Embryonic facial prominence (tissue), 1 donor: ENCODE data around the gene DOLPP1.

Experiments used
- DNase-seq: peaks from one replicate; pipeline ENCODE4 v3.0.0-alpha.2; 2016; ENCODE audit errors: extremely low spot score

Gene DOLPP1

GRCh38 chr9:129064499-129064908 is 16.4 kb upstream of the DOLPP1 start:
- no peak for DNase-seq

- no peak for DNase-seq
Measured at GRCh38 chr9:129068110-129068509, 12.8 kb upstream of the DOLPP1 start.

GRCh38 chr9:129068990-129069861 is 11.7 kb upstream of the DOLPP1 start:
- no peak for DNase-seq

- DNase-seq: no peak
Measured at GRCh38 chr9:129069862-129070641, 10.9 kb upstream of the DOLPP1 start.

- DNase-seq: no peak
Measured at GRCh38 chr9:129070696-129071525, 10.0 kb upstream of the DOLPP1 start.

GRCh38 chr9:129071526-129072126 is 9.3 kb upstream of the DOLPP1 start:
- DNase-seq: no peak

GRCh38 chr9:129072171-129072570 is 8.7 kb upstream of the DOLPP1 start:
- no peak for DNase-seq

GRCh38 chr9:129073404-129073803 is 7.5 kb upstream of the DOLPP1 start:
- DNase-seq: no peak

GRCh38 chr9:129074106-129074505 is 6.8 kb upstream of the DOLPP1 start:
- no peak for DNase-seq

GRCh38 chr9:129075996-129076639 is 4.8 kb upstream of the DOLPP1 start:
- no peak for DNase-seq

- no peak for DNase-seq
Measured at GRCh38 chr9:129076640-129077037, 4.3 kb upstream of the DOLPP1 start.

GRCh38 chr9:129077236-129077635 is 3.7 kb upstream of the DOLPP1 start:
- no peak for DNase-seq

GRCh38 chr9:129078691-129079503 is 2.0 kb upstream of the DOLPP1 start:
- no peak for DNase-seq

GRCh38 chr9:129079829-129080228 is 1.1 kb upstream of the DOLPP1 start:
- no peak for DNase-seq

- no peak for DNase-seq
Measured at GRCh38 chr9:129080298-129080600, 662 bp upstream of the DOLPP1 start.

- DNase-seq: no peak
Measured at GRCh38 chr9:129081388-129081904, 535 bp downstream of the DOLPP1 start.

- DNase-seq: no peak
Measured at GRCh38 chr9:129084087-129084486, 3.2 kb downstream of the DOLPP1 start.

GRCh38 chr9:129089246-129089645 is 8.3 kb downstream of the DOLPP1 start:
- DNase-seq: no peak

GRCh38 chr9:129093602-129094386 is 12.9 kb downstream of the DOLPP1 start:
- no peak for DNase-seq
